Cardiac muscle cell (in vitro differentiated cells and primary cell): ENCODE results near the gene CCDC88C. TPM values are rescaled to one million over a fixed set of nuclear protein-coding genes. Genes with fewer than 3 reads are reported as not detected.

Source experiments
- DNase-seq, 2 donors: peaks; one replicate each; pipeline versions ENCODE4 v3.0.0 to v3.0.0-alpha.2; 2010 to 2017; ENCODE audit warnings: low read depth in 1 of 2, low spot score in 1 of 2
- H3K27ac ChIP-seq: fragments of 200-600 bp; sonication (generic); 2 replicates; pipeline ENCODE4 v1.5.1; 2016
- H3K27me3 ChIP-seq: fragments of 200-600 bp; sonication (generic); 2 replicates; pipeline ENCODE4 v1.6.0; 2016; ENCODE audit warnings: control low read depth
- H3K36me3 ChIP-seq: fragments of 200-600 bp; sonication (generic); 2 replicates; pipeline ENCODE4 v1.5.1; 2016; ENCODE audit warnings: control low read depth
- H3K4me1 ChIP-seq: fragments of 200-600 bp; sonication (generic); 2 replicates; pipeline ENCODE4 v1.8.1; 2017; ENCODE audit warnings: low read depth, mild to moderate bottlenecking, mixed run types
- H3K4me3 ChIP-seq: fragments of 200-600 bp; sonication (generic); 2 replicates; pipeline ENCODE4 v1.5.1; 2016; ENCODE audit warnings: mild to moderate bottlenecking
- H3K9me3 ChIP-seq: fragments of 200-600 bp; sonication (generic); 2 replicates; pipeline ENCODE4 v1.5.1; 2017; ENCODE audit warnings: low read depth, mild to moderate bottlenecking, control low read depth
- polyA plus RNA-seq: library from polyadenylated mRNA; unstranded; fragments of >200 nt; fragmentation: Nextera tagmentation; extraction: Ambion mirVana; gene quantifications from 2 replicates; pipeline ENCODE4 v1.2.1, GENCODE V29; 2016
- total RNA-seq: library from RNA; depleted of rRNA; stranded (reverse); fragments of >200 nt; gene quantifications from 2 replicates; pipeline ENCODE4 v1.2.3, GENCODE V29; 2016
- TF ChIP-seq, protein P1 (sequence below): IDR thresholded peaks from 2 replicates; pipeline ENCODE4 v1.5.1; 2012; ENCODE audit warnings: low read depth, mild to moderate bottlenecking, low read length

CCDC88C gene
- total and polyA plus RNA-seq, 2 experiments from 2014 or later = 0.49 to 1.2 TPM

DNA sequence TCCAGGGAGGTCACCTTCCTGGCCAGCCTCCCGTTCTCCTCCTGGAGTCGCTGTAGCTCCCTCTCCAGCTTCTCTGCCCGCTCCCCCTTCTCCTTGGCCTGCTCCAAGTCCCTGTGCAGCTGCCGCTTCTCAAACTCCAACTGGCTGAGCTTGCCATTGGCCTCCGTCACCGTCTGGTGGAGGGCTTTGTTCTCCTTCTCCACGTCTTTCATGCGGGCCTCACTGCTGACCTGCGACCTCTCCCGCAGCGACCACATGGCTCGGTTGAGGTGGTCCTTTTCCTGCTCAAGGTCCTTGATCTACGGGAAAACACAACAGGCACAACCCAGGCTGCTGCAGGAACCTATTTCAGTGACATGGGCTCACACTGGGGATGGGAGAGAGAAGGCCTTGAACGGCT, 103.8 kb downstream of the CCDC88C start:
- DNase-seq = no peak
- no peak overlapping the region for H3K4me3 ChIP-seq
- TF ChIP-seq, protein P1, sequence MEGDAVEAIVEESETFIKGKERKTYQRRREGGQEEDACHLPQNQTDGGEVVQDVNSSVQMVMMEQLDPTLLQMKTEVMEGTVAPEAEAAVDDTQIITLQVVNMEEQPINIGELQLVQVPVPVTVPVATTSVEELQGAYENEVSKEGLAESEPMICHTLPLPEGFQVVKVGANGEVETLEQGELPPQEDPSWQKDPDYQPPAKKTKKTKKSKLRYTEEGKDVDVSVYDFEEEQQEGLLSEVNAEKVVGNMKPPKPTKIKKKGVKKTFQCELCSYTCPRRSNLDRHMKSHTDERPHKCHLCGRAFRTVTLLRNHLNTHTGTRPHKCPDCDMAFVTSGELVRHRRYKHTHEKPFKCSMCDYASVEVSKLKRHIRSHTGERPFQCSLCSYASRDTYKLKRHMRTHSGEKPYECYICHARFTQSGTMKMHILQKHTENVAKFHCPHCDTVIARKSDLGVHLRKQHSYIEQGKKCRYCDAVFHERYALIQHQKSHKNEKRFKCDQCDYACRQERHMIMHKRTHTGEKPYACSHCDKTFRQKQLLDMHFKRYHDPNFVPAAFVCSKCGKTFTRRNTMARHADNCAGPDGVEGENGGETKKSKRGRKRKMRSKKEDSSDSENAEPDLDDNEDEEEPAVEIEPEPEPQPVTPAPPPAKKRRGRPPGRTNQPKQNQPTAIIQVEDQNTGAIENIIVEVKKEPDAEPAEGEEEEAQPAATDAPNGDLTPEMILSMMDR = no peak
- no peaks in the 10 kb centered on the region for H3K36me3 ChIP-seq
- H3K27ac ChIP-seq = no peak overlapping the region
- H3K4me1 ChIP-seq = no peaks in the 10 kb centered on the region
- H3K9me3 ChIP-seq = no peaks in the 10 kb centered on the region
- peaks cover 58% of the 10 kb centered on the region for H3K27me3 ChIP-seq

DNA sequence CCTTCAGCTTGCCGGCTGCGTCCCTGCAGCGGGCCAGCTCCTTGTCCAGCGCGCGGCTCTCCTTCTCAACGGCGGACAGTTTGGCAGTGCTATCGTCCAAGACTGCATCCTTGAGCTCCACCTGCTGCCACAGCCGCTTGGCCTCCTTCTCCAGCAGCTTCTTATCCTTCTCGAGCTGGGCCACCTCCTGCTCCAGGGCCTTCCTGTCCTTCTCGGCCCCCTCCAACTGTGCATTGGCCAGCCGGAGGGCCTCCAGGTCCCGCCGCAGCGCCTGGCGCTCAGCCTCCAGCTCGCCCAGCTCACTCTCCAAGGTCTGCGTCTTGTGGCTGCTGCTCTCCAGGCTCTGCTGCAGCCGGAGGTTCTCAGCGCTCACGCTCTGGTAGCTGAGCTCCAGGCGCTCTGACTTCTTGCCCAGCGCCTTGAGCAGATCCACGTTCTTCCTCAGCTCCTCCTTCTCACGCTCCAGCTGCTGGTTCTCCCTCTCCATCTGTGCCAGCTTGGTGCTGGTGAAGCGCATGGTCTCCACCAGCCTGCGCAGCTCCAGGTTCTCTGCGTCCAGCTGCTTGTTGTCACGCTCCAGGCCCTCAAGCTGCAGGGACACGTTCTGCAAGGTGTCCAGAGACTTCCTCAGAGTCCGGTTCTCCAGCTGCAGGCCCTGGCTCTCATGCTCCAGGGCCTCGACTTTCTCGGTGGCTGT, 104.3 kb downstream of the CCDC88C start:
- Histone ChIP-seq H3K36me3 (no peaks in the 10 kb centered on the region), H3K27ac (no peak overlapping the region), H3K4me3 (no peak overlapping the region), H3K9me3 (no peaks in the 10 kb centered on the region), H3K4me1 (no peaks in the 10 kb centered on the region), H3K27me3 (peaks cover 55% of the 10 kb centered on the region)
- TF ChIP-seq, protein P1 = no peak
- no peak for DNase-seq

DNA sequence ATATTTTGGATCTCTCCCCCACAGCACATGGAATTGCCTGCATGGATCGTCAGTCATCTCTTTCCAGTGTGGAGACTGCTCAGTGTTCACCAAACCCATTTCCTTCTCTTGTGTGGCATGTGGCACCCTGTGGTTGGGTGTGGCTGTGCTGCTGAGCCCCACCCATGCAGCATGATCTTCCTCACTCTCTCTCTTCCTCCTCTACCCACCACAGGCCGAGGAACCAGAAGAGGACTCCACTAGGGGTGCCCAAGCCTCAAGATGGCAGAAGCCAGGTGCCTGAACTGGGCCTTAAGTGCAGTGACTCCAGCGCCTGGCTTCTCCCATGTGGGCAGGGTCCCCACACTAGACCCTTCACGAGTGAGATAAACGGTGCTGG, 106.3 kb downstream of the CCDC88C start:
- Histone ChIP-seq H3K27ac (no peak overlapping the region), H3K4me1 (no peaks in the 10 kb centered on the region), H3K9me3 (no peaks in the 10 kb centered on the region), H3K36me3 (no peaks in the 10 kb centered on the region), H3K27me3 (peaks cover 46% of the 10 kb centered on the region), H3K4me3 (no peak overlapping the region)
- DNase-seq = no peak
- TF ChIP-seq, protein P1 = no peak

DNA sequence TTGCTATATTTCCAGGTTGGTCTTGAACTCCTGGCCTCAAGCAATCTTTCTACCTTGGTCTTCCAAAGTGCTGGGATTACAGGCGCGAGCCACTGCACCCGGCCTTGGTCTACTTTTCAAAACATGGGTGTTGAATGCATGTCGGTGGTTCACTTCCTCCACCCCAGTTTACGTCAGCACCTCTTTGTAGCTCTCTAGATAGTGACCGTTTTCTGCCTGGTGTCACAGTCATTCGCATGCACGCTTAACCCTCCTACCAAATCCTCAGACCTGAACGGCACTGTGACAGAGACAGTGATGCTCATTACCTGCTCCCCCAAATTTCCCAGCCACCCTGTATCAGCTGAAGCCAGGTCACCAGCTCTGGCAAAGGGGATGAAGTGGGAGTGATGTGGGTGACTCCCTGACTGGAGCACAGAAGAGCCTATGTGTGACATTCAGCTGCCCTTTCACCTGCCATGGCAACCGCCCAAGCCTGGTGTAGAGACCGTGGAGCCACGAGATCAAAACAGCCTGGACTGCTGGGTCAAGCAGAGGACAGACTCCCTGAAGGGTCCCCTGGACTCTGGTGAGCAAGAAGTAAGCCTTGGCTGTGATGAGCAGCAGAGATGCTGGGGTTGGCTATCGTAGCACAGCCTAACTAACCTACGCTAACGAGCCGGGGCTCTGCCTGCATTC, 106.9 kb downstream of the CCDC88C start:
- Histone ChIP-seq H3K4me3 (no peak overlapping the region), H3K4me1 (no peaks in the 10 kb centered on the region), H3K27me3 (peaks cover 43% of the 10 kb centered on the region), H3K27ac (no peak overlapping the region), H3K36me3 (no peaks in the 10 kb centered on the region), H3K9me3 (no peaks in the 10 kb centered on the region)
- no peak for DNase-seq
- TF ChIP-seq, protein P1 = no peak

DNA sequence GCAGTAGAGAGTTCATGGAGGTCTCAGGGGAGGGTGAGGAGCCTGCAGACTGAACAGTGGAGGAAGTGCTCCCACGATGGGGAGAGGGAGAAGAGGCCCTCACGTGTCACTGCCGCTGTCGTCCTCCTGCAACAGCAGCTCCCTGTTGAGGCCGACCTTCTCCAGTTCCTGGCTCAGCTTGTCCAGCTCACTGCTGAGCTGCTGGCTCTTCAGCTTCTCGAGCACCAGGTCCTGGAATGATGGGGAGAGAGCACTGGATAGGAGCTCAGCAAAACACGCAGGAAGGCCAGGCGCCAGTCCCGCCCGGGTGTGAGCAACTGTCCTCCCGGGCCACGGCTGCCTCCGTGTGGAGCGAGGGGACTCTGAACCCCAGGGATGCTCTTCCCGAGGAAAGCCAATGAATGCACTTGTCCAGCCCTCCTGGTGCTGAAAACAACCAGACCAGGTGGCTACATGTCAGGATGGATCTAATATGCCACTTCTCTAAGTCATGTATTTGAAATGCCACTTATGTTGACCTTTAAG, 107.8 kb downstream of the CCDC88C start:
- Histone ChIP-seq H3K36me3 (no peaks in the 10 kb centered on the region), H3K27ac (no peak overlapping the region), H3K4me1 (no peaks in the 10 kb centered on the region), H3K9me3 (no peaks in the 10 kb centered on the region), H3K4me3 (no peak overlapping the region), H3K27me3 (peaks cover 43% of the 10 kb centered on the region)
- DNase-seq = no peak
- TF ChIP-seq, protein P1 = no peak
